K562 (cell line): Measurements from ENCODE around the gene MOSPD3. TPM values are rescaled to one million over a fixed set of nuclear protein-coding genes. Genes with fewer than 3 reads are reported as not detected.

Experiments
- ARHGAP35 ChIP-seq: fragments of 450-650 bp; IDR thresholded peaks from 2 replicates; pipeline ENCODE4 v1.6.1; 2018; ENCODE audit not compliant: partially characterized antibody
- CBX5 ChIP-seq: IDR thresholded peaks from 2 replicates; pipeline ENCODE4 v1.6.1; 2014; ENCODE audit warnings: low read depth, borderline replicate concordance
- CHD1 ChIP-seq: fragments of 200-600 bp; sonication (generic); IDR thresholded peaks from one replicate; pipeline ENCODE4 v1.6.1; 2012; ENCODE audit warnings: mild to moderate bottlenecking, moderate library complexity, low read length, inconsistent platforms
- ELF4 ChIP-seq: fragments of 450-650 bp; formaldehyde crosslinking; IDR thresholded peaks from 2 replicates; pipeline ENCODE4 v1.4.0; 2022; ENCODE audit warnings: missing genetic modification characterization
- NCOA1 ChIP-seq: fragments of 450-650 bp; IDR thresholded peaks from 2 replicates; pipeline ENCODE4 v1.6.1; 2016; ENCODE audit warnings: low read depth
- PTBP1 ChIP-seq: fragments of 200-400 bp; formaldehyde crosslinking; IDR thresholded peaks from 2 replicates; pipeline ENCODE4 v1.6.1; 2017; ENCODE audit warnings: low read depth, low read length
- RB1 ChIP-seq: fragments of 450-650 bp; IDR thresholded peaks from 2 replicates; pipeline ENCODE4 v1.6.1; 2017; ENCODE audit warnings: low read depth, mild to moderate bottlenecking
- SMC3 ChIP-seq: conservative IDR thresholded peaks from 2 replicates; pipeline ENCODE4 v1.6.1; 2011; ENCODE audit warnings: low read depth, low read length, improper control_type of control experiment; ENCODE audit not compliant: insufficient read depth
- TEAD2 ChIP-seq: fragments of 450-650 bp; IDR thresholded peaks from 2 replicates; pipeline ENCODE4 v1.6.1; 2016; ENCODE audit warnings: missing genetic modification characterization, control low read depth, missing compliant biosample characterization
- TOE1 ChIP-seq, 2 experiments: fragments of 450-650 bp in 1 of 2; sonication (generic) in 1 of 2; formaldehyde crosslinking in 1 of 2; IDR thresholded peaks; 2 replicates each; pipeline versions ENCODE4 v1.7.1 to v1.8.0; 2016 to 2022; ENCODE audit warnings: borderline replicate concordance in 2 of 2, mild to moderate bottlenecking in 2 of 2, antibody characterized with exemption in 1 of 2, inconsistent platforms in 1 of 2, low read depth in 1 of 2, missing genetic modification reagents in 1 of 2, moderate library complexity in 1 of 2
- WHSC1 ChIP-seq: IDR thresholded peaks from one replicate; pipeline ENCODE4 v1.6.1; 2012; ENCODE audit warnings: low read length, control low read depth, inconsistent platforms
- ZFP30 ChIP-seq: fragments of 250-450 bp; sonication (Bioruptor Pico); IDR thresholded peaks from 2 replicates; pipeline ENCODE4 v1.8.0; 2022; ENCODE audit warnings: moderate library complexity, mild to moderate bottlenecking, inconsistent platforms, borderline replicate concordance
- ZNF551 ChIP-seq: fragments of 250-450 bp; sonication (Bioruptor Pico); IDR thresholded peaks from 2 replicates; pipeline ENCODE4 v1.5.0; 2021; ENCODE audit warnings: mild to moderate bottlenecking, moderate library complexity
- ZNF57 ChIP-seq: fragments of 450-650 bp; formaldehyde crosslinking; IDR thresholded peaks from 2 replicates; pipeline ENCODE4 v1.4.0; 2020; ENCODE audit warnings: mild to moderate bottlenecking, moderate library complexity
- polyA plus RNA-seq, 8 experiments: library from polyadenylated mRNA; depleted of rRNA in 4 of 8; stranded (reverse) in 5 of 8; unstranded in 3 of 8; fragments of >200 nt; fragmentation: Nextera tagmentation in 2 of 8; fragmentation: Illumina TruSeq in 1 of 8; extraction: Ambion mirVana in 2 of 8; extraction: Trizol in 1 of 8; gene quantifications; 2 replicates each; pipeline versions ENCODE4 v1.2.1 to v1.2.3, GENCODE V29; 2011 to 2014; ENCODE audit warnings: inconsistent platforms in 1 of 8, missing spikeins in 1 of 8
- total RNA-seq, 7 experiments: library from RNA; depleted of rRNA in 6 of 7; stranded (reverse); fragments of >200 nt in 6 of 7; fragmentation: Illumina TruSeq in 2 of 7; extraction: Trizol in 2 of 7; gene quantifications; 2 replicates each; pipeline versions ENCODE4 v1.2.1 to v1.2.3, GENCODE V29; 2011 to 2021; ENCODE audit warnings: low replicate concordance in 1 of 7
- TF ChIP-seq, protein P1 (sequence below): fragments of 250-450 bp; sonication (Bioruptor Pico); IDR thresholded peaks from 2 replicates; pipeline ENCODE4 v1.4.0; 2020; ENCODE audit warnings: mild to moderate bottlenecking, moderate library complexity, borderline replicate concordance
- TF ChIP-seq, protein P2 (sequence below): sonication (generic); formaldehyde crosslinking; IDR thresholded peaks from 2 replicates; pipeline ENCODE4 v1.8.1; 2023; ENCODE audit warnings: mild to moderate bottlenecking, missing genetic modification reagents, moderate library complexity
- TF ChIP-seq, protein P3 (sequence below): conservative IDR thresholded peaks from 2 replicates; pipeline ENCODE4 v1.6.1; 2011; ENCODE audit warnings: low read depth, mild to moderate bottlenecking, low read length; ENCODE audit not compliant: control insufficient read depth

Gene MOSPD3
- total and polyA plus RNA-seq, 9 of the 15 experiments (the other 6 are each of a cell fraction or from before 2014, with no cell fraction given), result 1.4 to 32.1 (median 7.3) TPM

GRCh38 chr7:100626530-100627237 lies 14.3 kb downstream of the MOSPD3 start (continued):
- TF ChIP-seq, protein P1, sequence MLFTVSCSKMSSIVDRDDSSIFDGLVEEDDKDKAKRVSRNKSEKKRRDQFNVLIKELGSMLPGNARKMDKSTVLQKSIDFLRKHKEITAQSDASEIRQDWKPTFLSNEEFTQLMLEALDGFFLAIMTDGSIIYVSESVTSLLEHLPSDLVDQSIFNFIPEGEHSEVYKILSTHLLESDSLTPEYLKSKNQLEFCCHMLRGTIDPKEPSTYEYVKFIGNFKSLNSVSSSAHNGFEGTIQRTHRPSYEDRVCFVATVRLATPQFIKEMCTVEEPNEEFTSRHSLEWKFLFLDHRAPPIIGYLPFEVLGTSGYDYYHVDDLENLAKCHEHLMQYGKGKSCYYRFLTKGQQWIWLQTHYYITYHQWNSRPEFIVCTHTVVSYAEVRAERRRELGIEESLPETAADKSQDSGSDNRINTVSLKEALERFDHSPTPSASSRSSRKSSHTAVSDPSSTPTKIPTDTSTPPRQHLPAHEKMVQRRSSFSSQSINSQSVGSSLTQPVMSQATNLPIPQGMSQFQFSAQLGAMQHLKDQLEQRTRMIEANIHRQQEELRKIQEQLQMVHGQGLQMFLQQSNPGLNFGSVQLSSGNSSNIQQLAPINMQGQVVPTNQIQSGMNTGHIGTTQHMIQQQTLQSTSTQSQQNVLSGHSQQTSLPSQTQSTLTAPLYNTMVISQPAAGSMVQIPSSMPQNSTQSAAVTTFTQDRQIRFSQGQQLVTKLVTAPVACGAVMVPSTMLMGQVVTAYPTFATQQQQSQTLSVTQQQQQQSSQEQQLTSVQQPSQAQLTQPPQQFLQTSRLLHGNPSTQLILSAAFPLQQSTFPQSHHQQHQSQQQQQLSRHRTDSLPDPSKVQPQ (CRISPR knock-in tag), result no peak
- TF ChIP-seq, protein P2, sequence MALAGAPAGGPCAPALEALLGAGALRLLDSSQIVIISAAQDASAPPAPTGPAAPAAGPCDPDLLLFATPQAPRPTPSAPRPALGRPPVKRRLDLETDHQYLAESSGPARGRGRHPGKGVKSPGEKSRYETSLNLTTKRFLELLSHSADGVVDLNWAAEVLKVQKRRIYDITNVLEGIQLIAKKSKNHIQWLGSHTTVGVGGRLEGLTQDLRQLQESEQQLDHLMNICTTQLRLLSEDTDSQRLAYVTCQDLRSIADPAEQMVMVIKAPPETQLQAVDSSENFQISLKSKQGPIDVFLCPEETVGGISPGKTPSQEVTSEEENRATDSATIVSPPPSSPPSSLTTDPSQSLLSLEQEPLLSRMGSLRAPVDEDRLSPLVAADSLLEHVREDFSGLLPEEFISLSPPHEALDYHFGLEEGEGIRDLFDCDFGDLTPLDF, result no peak
- TF ChIP-seq PTBP1 (no peak), ARHGAP35 (no peak), SMC3 (no peak), RB1 (no peak), ZNF551 (CRISPR knock-in tag) (no peak), ZNF57 (no peak), NCOA1 (no peak), WHSC1 (no peak), TOE1 (IDR thresholded peaks at IDR 0.05; ENCODE audit: borderline replicate concordance) (no peak), TOE1 (CRISPR knock-in tag; IDR thresholded peaks at IDR 0.05; ENCODE audit: borderline replicate concordance, low read depth) (no peak), ZFP30 (CRISPR knock-in tag) (no peak), TEAD2 (tag) (no peak), CBX5 (no peak), CHD1 (no peak), ELF4 (CRISPR knock-in tag) (no peak)
- TF ChIP-seq, protein P3, sequence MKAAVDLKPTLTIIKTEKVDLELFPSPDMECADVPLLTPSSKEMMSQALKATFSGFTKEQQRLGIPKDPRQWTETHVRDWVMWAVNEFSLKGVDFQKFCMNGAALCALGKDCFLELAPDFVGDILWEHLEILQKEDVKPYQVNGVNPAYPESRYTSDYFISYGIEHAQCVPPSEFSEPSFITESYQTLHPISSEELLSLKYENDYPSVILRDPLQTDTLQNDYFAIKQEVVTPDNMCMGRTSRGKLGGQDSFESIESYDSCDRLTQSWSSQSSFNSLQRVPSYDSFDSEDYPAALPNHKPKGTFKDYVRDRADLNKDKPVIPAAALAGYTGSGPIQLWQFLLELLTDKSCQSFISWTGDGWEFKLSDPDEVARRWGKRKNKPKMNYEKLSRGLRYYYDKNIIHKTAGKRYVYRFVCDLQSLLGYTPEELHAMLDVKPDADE, result no peak; the same call in 1 of the 2 replicates
